GM12878 (cell line): ENCODE measurements around the gene TYSND1. TPM values are rescaled to one million over a fixed set of nuclear protein-coding genes. Genes with fewer than 3 reads are reported as not detected.
"Not testable (repeated sequence)": the region's sequence is repeated elsewhere in the genome, so short reads cannot be mapped to it uniquely, and the experiment has no call there.

Experiments used
- ATAC-seq: fragments of 200-7000 bp; cut with Tn5 transposase; 3 replicates; pipeline ENCODE4 v1.9.1; 2020; ENCODE audit warnings: mild to moderate bottlenecking, moderate library complexity
- BruUV-seq: library from RNA; stranded (reverse); fragments of 400-500 nt; replicated peaks from 2 replicates; lab custom pipeline; 2021; lab: Mats Ljungman, UMichigan
- CTCF ChIA-PET: fragments of 300-600 bp; sonication (Branson Sonifier 250); formaldehyde crosslinking; extraction: SDS; loops from one replicate; lab custom pipeline; 2021; ENCODE audit warnings: inconsistent platforms; lab: Yijun Ruan, JAX
- POLR2A ChIA-PET: fragments of 350-600 bp; formaldehyde crosslinking; extraction: SDS; loops from one replicate; lab custom pipeline; 2021; ENCODE audit warnings: inconsistent platforms; lab: Charles Lee
- RAD21 ChIA-PET: fragments of 300-600 bp; sonication (Branson Sonifier 250); formaldehyde crosslinking; loops from one replicate; lab custom pipeline; 2023; ENCODE audit warnings: antibody characterized with exemption; ENCODE audit not compliant: unreplicated experiment; lab: Charles Lee
- SMC1A ChIA-PET: fragments of 300-600 bp; sonication (Branson Sonifier 250); formaldehyde crosslinking; loops from one replicate; lab custom pipeline; 2023; ENCODE audit not compliant: unreplicated experiment, uncharacterized antibody; lab: Charles Lee
- DNase-seq: peaks from one replicate; pipeline ENCODE4 v3.0.0-alpha.2; 2011; ENCODE audit warnings: low read depth, low spot score
- FAIRE-seq: peaks from 3 replicates; lab custom pipeline; 2011; peaks lifted over from hg19 to GRCh38; lab: Jason Lieb, UNC
- H2AFZ ChIP-seq: 2 replicates; pipeline ENCODE4 v1.6.0; 2011; ENCODE audit warnings: low read depth, low read length, control low read depth; ENCODE audit not compliant: control insufficient read depth
- H3K27ac ChIP-seq: 2 replicates; pipeline ENCODE4 v1.5.1; 2011; ENCODE audit warnings: control low read depth; ENCODE audit not compliant: control insufficient read depth, insufficient read depth
- H3K27me3 ChIP-seq, 2 experiments: replicated peaks in 1 of 2; 2 replicates each; pipeline versions ENCODE4 v1.6.0 to v1.6.1; 2011; ENCODE audit warnings: low read length in 1 of 2; ENCODE audit not compliant: control insufficient read depth in 2 of 2, insufficient read depth in 2 of 2
- H3K36me3 ChIP-seq, 2 experiments: 2 replicates each; pipeline ENCODE4 v1.5.1; 2011; ENCODE audit warnings: low read length in 1 of 2; ENCODE audit not compliant: control insufficient read depth in 2 of 2, insufficient read depth in 2 of 2
- H3K4me1 ChIP-seq: 2 replicates; pipeline ENCODE4 v1.6.1; 2011; ENCODE audit warnings: mild to moderate bottlenecking, low read length, moderate library complexity, mixed read lengths; ENCODE audit not compliant: control insufficient read depth, insufficient read depth
- H3K4me2 ChIP-seq: 2 replicates; pipeline ENCODE4 v1.6.0; 2011; ENCODE audit warnings: control low read depth; ENCODE audit not compliant: control insufficient read depth, insufficient read depth
- H3K4me3 ChIP-seq: fragments of 200-600 bp; sonication (generic); 2 replicates; pipeline ENCODE4 v1.5.1; 2016
- H3K79me2 ChIP-seq: 2 replicates; pipeline ENCODE4 v1.6.0; 2011; ENCODE audit warnings: low read length; ENCODE audit not compliant: control insufficient read depth, insufficient read depth
- H3K9ac ChIP-seq: 2 replicates; pipeline ENCODE4 v1.8.0; 2011; ENCODE audit warnings: low read length, control low read depth, mixed read lengths; ENCODE audit not compliant: control insufficient read depth, insufficient read depth
- H3K9me3 ChIP-seq: replicated peaks from 3 replicates; pipeline ENCODE4 v1.5.1; 2011; ENCODE audit warnings: mild to moderate bottlenecking, low read length; ENCODE audit not compliant: control insufficient read depth, insufficient read depth
- H4K20me1 ChIP-seq: 2 replicates; pipeline ENCODE4 v1.6.0; 2011; ENCODE audit not compliant: control insufficient read depth, insufficient read depth
- BCL3 ChIP-seq: IDR thresholded peaks from 2 replicates; pipeline ENCODE4 v1.6.1; 2011; ENCODE audit warnings: borderline replicate concordance, low read depth, mild to moderate bottlenecking, moderate library complexity, low read length; ENCODE audit not compliant: insufficient read depth, poor library complexity, severe bottlenecking
- ELK1 ChIP-seq: IDR thresholded peaks from 2 replicates; pipeline ENCODE4 v1.6.1; 2012; ENCODE audit warnings: low read depth, low read length, improper control_type of control experiment
- ESRRA ChIP-seq: IDR thresholded peaks from 2 replicates; pipeline ENCODE4 v1.6.1; 2012; ENCODE audit warnings: mild to moderate bottlenecking, low read length, improper control_type of control experiment
- HDAC2 ChIP-seq: fragments of 200-600 bp; sonication (generic); IDR thresholded peaks from 2 replicates; pipeline ENCODE4 v1.6.1; 2017
- IKZF1 ChIP-seq: fragments of 450-650 bp; conservative IDR thresholded peaks from 2 replicates; pipeline ENCODE4 v1.6.1; 2017; ENCODE audit warnings: antibody characterized with exemption, mild to moderate bottlenecking
- NFYA ChIP-seq: IDR thresholded peaks from 2 replicates; pipeline ENCODE4 v1.6.1; 2011; ENCODE audit warnings: low read depth, mild to moderate bottlenecking, low read length, improper control_type of control experiment, borderline replicate concordance
- POLR2AphosphoS2 ChIP-seq: IDR thresholded peaks from 2 replicates; pipeline ENCODE4 v1.6.1; 2011; ENCODE audit warnings: low read depth, mild to moderate bottlenecking, low read length, improper control_type of control experiment, moderate library complexity
- SPI1 ChIP-seq: IDR thresholded peaks from 2 replicates; pipeline ENCODE4 v1.6.1; 2011; ENCODE audit warnings: low read depth, mild to moderate bottlenecking, low read length, moderate library complexity, borderline replicate concordance; ENCODE audit not compliant: insufficient read depth
- SREBF2 ChIP-seq: IDR thresholded peaks from 2 replicates; pipeline ENCODE4 v1.6.1; 2012; ENCODE audit warnings: mild to moderate bottlenecking, low read length
- STAT1 ChIP-seq: fragments of 450-650 bp; conservative IDR thresholded peaks from 2 replicates; pipeline ENCODE4 v1.6.1; 2014; ENCODE audit warnings: antibody characterized with exemption, mild to moderate bottlenecking
- TCF12 ChIP-seq: IDR thresholded peaks from 2 replicates; pipeline ENCODE4 v1.6.1; 2011; ENCODE audit warnings: low read depth, mild to moderate bottlenecking, low read length
- YBX1 ChIP-seq: fragments of 450-650 bp; IDR thresholded peaks from 2 replicates; pipeline ENCODE4 v1.6.1; 2016; ENCODE audit warnings: antibody characterized with exemption
- ZSCAN29 ChIP-seq: fragments of 450-650 bp; IDR thresholded peaks from 2 replicates; pipeline ENCODE4 v1.6.1; 2017; ENCODE audit warnings: mild to moderate bottlenecking, moderate library complexity
- WGBS: methylation state at CpG from one replicate; pipeline ENCODE4 v1.1.6; 2016; ENCODE audit warnings: low lambda C conversion rate; ENCODE audit not compliant: insufficient replicate concordance, insufficient coverage; ENCODE audit errors: missing lambda C conversion rate; 5-methylcytosine and 5-hydroxymethylcytosine counted together
- in situ Hi-C: fragments of 300-500 bp; cut with MboI; formaldehyde crosslinking; loops from 9 replicates; pipeline ENCODE4 v1.14.3; 2018; ENCODE audit warnings: mixed read lengths
- intact Hi-C: fragments of 100-400 bp; cut with micrococcal nuclease; formaldehyde crosslinking; loops from one replicate; pipeline ENCODE4 v1.14.2; 2022; ENCODE audit not compliant: unreplicated experiment
- polyA plus RNA-seq, 11 experiments: library from polyadenylated mRNA; depleted of rRNA in 4 of 11; unstranded in 6 of 11; stranded (reverse) in 5 of 11; fragments of >200 nt; fragmentation: Nextera tagmentation in 4 of 11; fragmentation: Illumina TruSeq in 1 of 11; extraction: Ambion mirVana in 4 of 11; extraction: Trizol in 1 of 11; gene quantifications; 1 replicate in 1 of 11; 2 replicates in 10 of 11; pipeline versions ENCODE4 v1.2.1 to v1.2.3, GENCODE V29; 2011 to 2016; ENCODE audit warnings: inconsistent platforms in 2 of 11, missing spikeins in 2 of 11, low read depth in 1 of 11
- total RNA-seq, 4 experiments: library from RNA; depleted of rRNA in 3 of 4; stranded (reverse); fragments of >200 nt in 3 of 4; fragmentation: Illumina TruSeq in 1 of 4; extraction: Trizol in 1 of 4; gene quantifications; 2 replicates each; pipeline versions ENCODE4 v1.2.1 to v1.2.3, GENCODE V29; 2013 to 2021

The TYSND1 gene
- total and polyA plus RNA-seq, 10 of the 15 experiments (the other 5 are each of a cell fraction or from before 2014, with no cell fraction given), result 1.9 to 21.4 (median 12.0) TPM

DNA sequence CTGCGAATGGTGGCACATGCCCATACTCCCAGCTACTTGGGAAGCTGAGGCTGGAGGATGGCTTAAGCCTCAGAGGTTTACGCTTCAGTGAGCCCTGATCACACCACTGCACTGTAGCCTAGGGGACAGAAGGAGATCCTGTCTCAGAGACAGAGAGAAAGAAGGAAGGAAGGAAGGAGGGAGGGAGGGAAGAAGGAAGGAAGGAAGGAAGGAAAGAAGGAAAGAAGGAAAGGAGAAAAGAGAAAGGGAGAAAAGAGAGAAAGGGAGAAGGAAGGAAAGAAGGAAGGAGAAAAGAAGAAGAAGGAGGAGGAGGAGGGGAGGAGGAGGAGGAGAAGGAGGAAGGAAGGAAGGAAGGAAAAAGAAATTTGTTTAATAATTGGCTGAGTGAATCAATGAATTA lies 36.8 kb upstream of the TYSND1 start (continued):
- TF ChIP-seq STAT1, result no peak

- H3K4me3 ChIP-seq, H3K4me2 ChIP-seq, intact Hi-C loops, H3K4me1 ChIP-seq, DNase-seq, H4K20me1 ChIP-seq, H3K9me3 ChIP-seq, in situ Hi-C loops, SMC1A ChIA-PET, H3K9ac ChIP-seq, BruUV-seq, RAD21 ChIA-PET, H2AFZ ChIP-seq, H3K27ac ChIP-seq, FAIRE-seq, H3K79me2 ChIP-seq, H3K27me3 ChIP-seq, CTCF ChIA-PET, ATAC-seq, H3K36me3 ChIP-seq, POLR2A ChIA-PET: not testable (repeated sequence)
- 55% methylated on average over 8 of the region's 8 CpGs for WGBS
Measured at GRCh38 chr10:70179209-70179608, 32.7 kb upstream of the TYSND1 start.

GRCh38 chr10:70178139-70178725 lies 31.7 kb upstream of the TYSND1 start:
- BruUV-seq, result no TSS peak
- in situ Hi-C loops (no loop called here), intact Hi-C loops (no loop called here)
- ChIA-PET RAD21 (no interaction called here), SMC1A (interaction anchor here (0.7 kb wide), 1 partner anchor 91 kb away, joined by 3 read pairs; no protein-coding TSS in a partner anchor), CTCF (interaction anchor here (0.9 to 1.4 kb wide), 2 partner anchors 31 to 44 kb away, joined by 4 to 5 read pairs; no protein-coding TSS in a partner anchor), POLR2A (interaction anchor here (0.8 kb wide), 1 partner anchor 22 kb away, joined by 4 read pairs; no protein-coding TSS in a partner anchor)
- no peak for FAIRE-seq
- Histone ChIP-seq H3K4me1 (peaks cover 5% of the 10 kb centered on the region; the same call in 1 of the 2 replicates), H3K9me3 (no peaks in the 10 kb centered on the region), H3K27me3 (no peaks in the 10 kb centered on the region), H3K9ac (no peak overlapping the region), H2AFZ (no peak overlapping the region), H3K4me3 (no peak overlapping the region), H4K20me1 (no peaks in the 10 kb centered on the region), H3K79me2 (no peaks in the 10 kb centered on the region), H3K36me3 (no peaks in the 10 kb centered on the region), H3K4me2 (no peak overlapping the region), H3K27ac (no peak overlapping the region)
- 36% methylated on average over 4 of the region's 4 CpGs for WGBS
- no peak for DNase-seq
- no peak for TF ChIP-seq ZSCAN29
- no peak for TF ChIP-seq BCL3
- no peak for TF ChIP-seq SREBF2
- TF ChIP-seq POLR2AphosphoS2, result no peak
- no peak for TF ChIP-seq TCF12
- no peak for TF ChIP-seq STAT1
- TF ChIP-seq HDAC2, result no peak
- TF ChIP-seq YBX1, result no peak
- no peak for TF ChIP-seq ESRRA
- TF ChIP-seq IKZF1, result no peak
- TF ChIP-seq ELK1, result no peak
- no peak for TF ChIP-seq NFYA
- TF ChIP-seq SPI1, result no peak
- ATAC-seq, result no peak
